B cell (primary cell): ENCODE results near the gene TTLL10. TPM values are rescaled to one million over a fixed set of nuclear protein-coding genes. Genes with fewer than 3 reads are reported as not detected.

Source experiments
- ATAC-seq: fragments of 200-7000 bp; cut with Tn5 transposase; one replicate; pipeline ENCODE4 v1.10.0; 2021; ENCODE audit warnings: low read depth, mild to moderate bottlenecking, moderate number of reproducible peaks, moderate library complexity
- CTCF ChIA-PET: fragments of 350-600 bp; sonication (Branson Sonifier 250); formaldehyde crosslinking; loops from one replicate; lab custom pipeline; 2021; ENCODE audit warnings: antibody characterized with exemption, inconsistent platforms; lab: Charles Lee
- POLR2A ChIA-PET: fragments of 350-600 bp; sonication (Branson Sonifier 250); formaldehyde crosslinking; loops from one replicate; lab custom pipeline; 2021; ENCODE audit warnings: antibody characterized with exemption; lab: Charles Lee
- DNase-seq: peaks from one replicate; pipeline ENCODE4 v3.0.0; 2013
- H2AFZ ChIP-seq: 2 replicates; pipeline ENCODE4 v1.6.1; 2012; ENCODE audit warnings: mild to moderate bottlenecking, low read depth, low read length; ENCODE audit not compliant: insufficient read depth, poor library complexity, severe bottlenecking
- H3K27ac ChIP-seq, 2 donors: 1 replicate in 1 of 2; 2 replicates in 1 of 2; pipeline ENCODE4 v1.5.1; 2012 to 2013; ENCODE audit warnings: low read length in 2 of 2, mild to moderate bottlenecking in 2 of 2, moderate library complexity in 1 of 2
- H3K27me3 ChIP-seq, 4 experiments: fragments of 200-600 bp in 1 of 4; sonication (generic) in 1 of 4; replicated peaks in 1 of 4; 1 replicate in 2 of 4; 2 replicates in 2 of 4; pipeline versions ENCODE4 v1.6.1 to v1.7.0; 2013 to 2016; ENCODE audit warnings: low read length in 3 of 4, mild to moderate bottlenecking in 2 of 4, mixed read lengths in 1 of 4, moderate library complexity in 1 of 4; ENCODE audit not compliant: insufficient read depth in 4 of 4, control insufficient read depth in 3 of 4; ENCODE audit errors: control extremely low read depth in 1 of 4
- H3K36me3 ChIP-seq, 2 experiments: replicated peaks in 1 of 2; 1 replicate in 1 of 2; 2 replicates in 1 of 2; pipeline versions ENCODE4 v1.6.1 to v1.7.1; 2013; ENCODE audit warnings: low read length in 1 of 2; ENCODE audit not compliant: insufficient read depth in 2 of 2, control insufficient read depth in 1 of 2; ENCODE audit errors: control extremely low read depth in 1 of 2, extremely low read depth in 1 of 2
- H3K4me1 ChIP-seq, 2 donors: fragments of 200-600 bp in 1 of 2; sonication (generic) in 1 of 2; 1 replicate in 1 of 2; 2 replicates in 1 of 2; pipeline versions ENCODE4 v1.5.1 to v1.6.1; 2013 to 2017; ENCODE audit warnings: low read length in 2 of 2; ENCODE audit not compliant: control insufficient read depth in 2 of 2, insufficient read depth in 2 of 2
- H3K4me2 ChIP-seq: replicated peaks from 2 replicates; pipeline ENCODE3; 2012; ENCODE audit warnings: mild to moderate bottlenecking, low read depth, low read length; ENCODE audit not compliant: poor library complexity, severe bottlenecking
- H3K4me3 ChIP-seq, 5 experiments: fragments of 200-600 bp in 1 of 5; sonication (generic) in 1 of 5; 1 replicate in 3 of 5; 2 replicates in 2 of 5; pipeline versions ENCODE4 v1.5.1 to v1.7.0; 2011 to 2016; ENCODE audit warnings: low read length in 4 of 5, mild to moderate bottlenecking in 4 of 5, low read depth in 2 of 5, control low read depth in 1 of 5, moderate library complexity in 1 of 5; ENCODE audit not compliant: insufficient read depth in 1 of 5; ENCODE audit errors: control extremely low read depth in 1 of 5, extremely low read depth in 1 of 5
- H3K79me2 ChIP-seq: fragments of 200-600 bp; sonication (generic); one replicate; pipeline ENCODE4 v1.6.0; 2016; ENCODE audit warnings: low read length; ENCODE audit not compliant: control insufficient read depth, insufficient read depth
- H3K9ac ChIP-seq: fragments of 200-600 bp; sonication (generic); 2 replicates; pipeline ENCODE4 v1.6.1; 2017; ENCODE audit warnings: mild to moderate bottlenecking, low read length, moderate library complexity
- H3K9me3 ChIP-seq, 3 donors: one replicate each; pipeline versions ENCODE4 v1.6.1 to v1.7.1; 2013; ENCODE audit warnings: low read length in 2 of 3; ENCODE audit not compliant: control insufficient read depth in 2 of 3, insufficient read depth in 1 of 3; ENCODE audit errors: control extremely low read depth in 1 of 3
- H4K20me1 ChIP-seq: 2 replicates; pipeline ENCODE4 v1.6.0; 2012; ENCODE audit warnings: mild to moderate bottlenecking, low read length; ENCODE audit not compliant: insufficient read depth, control insufficient read depth, poor library complexity, severe bottlenecking
- H3K27ac Mint-ChIP-seq: one replicate; pipeline ENCODE4 v1.8.0; 2021; ENCODE audit warnings: mixed read lengths
- H3K27me3 Mint-ChIP-seq: one replicate; pipeline ENCODE4 v1.8.0; 2021; ENCODE audit warnings: mixed read lengths
- H3K4me1 Mint-ChIP-seq: one replicate; pipeline ENCODE4 v1.8.0; 2021; ENCODE audit warnings: mixed read lengths
- H3K4me3 Mint-ChIP-seq: one replicate; pipeline ENCODE4 v1.8.0; 2021; ENCODE audit warnings: mixed read lengths
- H3K9me3 Mint-ChIP-seq: one replicate; pipeline ENCODE4 v1.8.0; 2022; ENCODE audit warnings: mixed read lengths; ENCODE audit not compliant: insufficient read depth
- EZH2 ChIP-seq: IDR thresholded peaks from 2 replicates; pipeline ENCODE4 v1.6.1; 2012; ENCODE audit warnings: borderline replicate concordance, low read depth, mild to moderate bottlenecking, moderate library complexity, low read length; ENCODE audit not compliant: insufficient read depth, poor library complexity, severe bottlenecking
- WGBS: methylation state at CpG from one replicate; pipeline ENCODE4 v1.1.5; 2013; ENCODE audit warnings: missing lambda C conversion rate; ENCODE audit not compliant: insufficient coverage; 5-methylcytosine and 5-hydroxymethylcytosine counted together
- intact Hi-C: fragments of 100-400 bp; cut with micrococcal nuclease; formaldehyde crosslinking; loops from one replicate; pipeline ENCODE4 v1.10.0; 2022
- polyA plus RNA-seq: library from polyadenylated mRNA; depleted of rRNA; stranded (reverse); fragments of >200 nt; gene quantifications from 2 replicates; pipeline ENCODE4 v1.2.3, GENCODE V29; 2012
- total RNA-seq, 2 donors: library from RNA; stranded (reverse); fragments of 120-200 nt in 1 of 2; gene quantifications; 1 replicate in 1 of 2; 2 replicates in 1 of 2; pipeline versions ENCODE4 v1.2.3 to v1.2.4, GENCODE V29; 2013 to 2022
- TF ChIP-seq, protein P1 (sequence below): fragments of 200-600 bp; IDR thresholded peaks from one replicate; pipeline ENCODE4 v1.8.0; 2022; ENCODE audit warnings: antibody characterized with exemption, mild to moderate bottlenecking

TTLL10 gene
- total and polyA plus RNA-seq, 2 donors (not counting 1 experiment from before 2014, with no cell fraction given) = 0.37 to 0.45 TPM

DNA sequence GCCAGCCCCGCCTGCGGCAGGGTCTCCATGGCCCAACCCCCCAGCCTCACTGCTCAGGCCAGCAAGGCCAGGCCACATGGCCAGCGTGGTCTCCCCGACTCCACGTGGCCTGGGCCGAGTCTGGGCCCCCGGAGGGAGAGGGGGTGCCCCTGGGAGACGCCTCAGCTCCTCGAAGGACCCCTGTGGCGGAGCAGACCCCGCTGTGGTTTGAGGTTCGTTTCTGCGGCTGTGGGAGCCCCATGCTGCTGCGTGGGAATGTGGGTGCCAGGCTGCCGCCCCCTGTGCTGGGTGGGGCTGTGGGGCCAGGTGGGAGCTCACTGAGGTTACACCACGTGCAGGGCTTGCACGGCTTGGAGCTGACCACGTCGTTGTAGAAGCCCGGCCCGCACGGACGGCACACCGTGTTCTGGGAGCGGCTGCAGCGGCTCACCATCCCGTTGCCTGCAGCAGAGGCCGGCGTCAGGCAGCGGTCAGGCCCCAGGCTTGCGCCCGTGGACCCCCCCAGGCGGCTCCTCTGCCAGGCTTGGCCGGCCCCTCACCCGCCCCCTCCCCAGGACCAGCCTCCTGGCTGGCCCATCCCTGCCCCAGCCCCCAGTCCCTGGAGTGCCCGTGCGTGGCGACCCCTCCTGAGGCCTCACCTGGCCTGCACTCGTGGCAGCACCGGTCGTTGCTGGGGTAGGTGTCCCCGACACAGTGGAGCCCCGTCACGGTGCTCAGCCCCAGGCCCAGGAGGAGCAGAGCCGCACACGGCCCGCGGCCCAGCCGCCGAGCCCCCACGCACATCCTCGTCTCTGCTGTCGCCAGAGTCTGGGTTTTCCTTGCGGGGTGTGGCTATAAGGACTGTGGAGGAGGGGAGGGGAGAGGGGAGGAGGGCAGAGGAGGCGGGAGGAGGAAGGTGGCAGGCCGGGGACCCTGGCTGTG, 39.9 kb downstream of the TTLL10 start, which contains the start of gene TNFRSF4:
Gene TNFRSF4, minus strand, starts transcription at position 809 of the 921 bp plus-strand sequence. Its CDS starts 26 bp downstream, at position 783.
- peak within 1 kb of the TSS; percentile 32 for H3K9ac ChIP-seq
- peak within 1 kb of the TSS in 3 of 5 experiments; percentile 5 to 41 (median 8) for H3K4me3 ChIP-seq
- H4K20me1 ChIP-seq = peaks cover 16% of the 10 kb centered on the region
- peaks cover 3% of the 10 kb centered on the region for H3K27me3 Mint-ChIP-seq
- ATAC-seq = peak; percentile 2
- DNase-seq = peak; percentile 50
- H3K4me2 ChIP-seq = peak within 1 kb of the TSS; percentile 77
- H3K36me3 ChIP-seq = peaks cover 0 to 16% of the 10 kb centered on the region in 2 experiments
- peaks cover 45 to 55% of the 10 kb centered on the region in 2 donors for H3K4me1 ChIP-seq
- intact Hi-C loops = no loop called here
- H3K27ac Mint-ChIP-seq = peak within 1 kb of the TSS; percentile 50
- H3K4me3 Mint-ChIP-seq = peak within 1 kb of the TSS; percentile 66
- peaks cover 0 to 24% (median 8%) of the 10 kb centered on the region in 4 experiments for H3K27me3 ChIP-seq
- peaks cover 0 to 11% (median 0%) of the 10 kb centered on the region in 3 donors for H3K9me3 ChIP-seq
- no peaks in the 10 kb centered on the region for H3K79me2 ChIP-seq
- no peaks in the 10 kb centered on the region for H3K9me3 Mint-ChIP-seq
- ChIA-PET POLR2A (interaction anchor here (0.6 kb wide), 1 partner anchor 75 kb away, joined by 3 read pairs; no protein-coding TSS in a partner anchor), CTCF (interaction anchor here (1.1 to 1.9 kb wide), 3 partner anchors 37 to 92 kb away, joined by 3 to 11 read pairs (median 3); no protein-coding TSS in a partner anchor)
- TF ChIP-seq, protein P1, sequence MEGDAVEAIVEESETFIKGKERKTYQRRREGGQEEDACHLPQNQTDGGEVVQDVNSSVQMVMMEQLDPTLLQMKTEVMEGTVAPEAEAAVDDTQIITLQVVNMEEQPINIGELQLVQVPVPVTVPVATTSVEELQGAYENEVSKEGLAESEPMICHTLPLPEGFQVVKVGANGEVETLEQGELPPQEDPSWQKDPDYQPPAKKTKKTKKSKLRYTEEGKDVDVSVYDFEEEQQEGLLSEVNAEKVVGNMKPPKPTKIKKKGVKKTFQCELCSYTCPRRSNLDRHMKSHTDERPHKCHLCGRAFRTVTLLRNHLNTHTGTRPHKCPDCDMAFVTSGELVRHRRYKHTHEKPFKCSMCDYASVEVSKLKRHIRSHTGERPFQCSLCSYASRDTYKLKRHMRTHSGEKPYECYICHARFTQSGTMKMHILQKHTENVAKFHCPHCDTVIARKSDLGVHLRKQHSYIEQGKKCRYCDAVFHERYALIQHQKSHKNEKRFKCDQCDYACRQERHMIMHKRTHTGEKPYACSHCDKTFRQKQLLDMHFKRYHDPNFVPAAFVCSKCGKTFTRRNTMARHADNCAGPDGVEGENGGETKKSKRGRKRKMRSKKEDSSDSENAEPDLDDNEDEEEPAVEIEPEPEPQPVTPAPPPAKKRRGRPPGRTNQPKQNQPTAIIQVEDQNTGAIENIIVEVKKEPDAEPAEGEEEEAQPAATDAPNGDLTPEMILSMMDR = no peak
- TF ChIP-seq EZH2 = no peak
- WGBS = 17% methylated on average over 54 of the region's 56 CpGs
- peak within 1 kb of the TSS in 1 of 2 donors; percentile 10 for H3K27ac ChIP-seq
- peaks cover 31% of the 10 kb centered on the region for H3K4me1 Mint-ChIP-seq
- no peak within 1 kb of the TSS for H2AFZ ChIP-seq
